ENCODE measurements around the gene CDK6. TPM values are rescaled to one million over a fixed set of nuclear protein-coding genes. Genes with fewer than 3 reads are reported as not detected.

Gene CDK6
- total RNA-seq, 1 experiment from 2014 or later = 10.5 TPM

DNA sequence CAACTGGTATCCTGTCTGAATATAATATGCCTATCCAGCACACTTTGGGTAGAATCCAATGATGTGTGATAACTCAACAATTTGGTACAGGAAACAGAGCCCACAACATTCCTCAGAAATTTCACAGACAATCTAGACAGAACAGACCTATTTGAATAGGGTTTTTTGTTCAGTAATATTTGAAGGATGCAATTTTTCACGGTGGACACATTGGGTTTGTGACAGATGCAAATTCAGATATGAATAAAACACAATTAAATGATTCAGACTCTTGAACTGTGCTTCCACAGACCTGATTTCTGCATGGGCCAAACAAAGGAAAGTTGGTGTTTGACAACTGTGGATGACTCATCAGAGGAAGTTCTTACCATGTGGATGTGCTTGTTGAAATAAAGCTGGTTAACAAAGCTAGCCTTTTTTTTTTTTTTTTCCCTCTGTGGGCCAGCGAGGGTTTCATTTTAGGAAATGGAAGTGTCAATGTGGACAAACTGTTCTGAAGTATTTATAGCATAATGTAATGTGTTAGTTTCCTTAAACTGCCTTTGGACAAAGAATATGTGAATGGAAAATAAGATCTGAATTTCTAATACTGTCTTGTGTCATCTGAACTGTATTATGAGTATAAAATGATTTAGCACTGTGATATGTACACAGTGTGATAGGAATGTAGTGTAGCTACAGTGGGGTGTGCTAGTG, 203.0 kb downstream of the CDK6 start:
- peak; percentile 97 for DNase-seq (ENCODE audit: low spot score)
- intact Hi-C loops (cut with micrococcal nuclease; ENCODE audit: unreplicated experiment) = loop anchor here (5.0 kb wide), 1 partner anchor 64 kb away; no protein-coding TSS in a partner anchor
- Histone ChIP-seq H3K4me3 (ENCODE audit: low read depth, low read length, poor library complexity, severe bottlenecking) (peak overlapping the region; percentile 11), H3K4me1 (ENCODE audit: insufficient read depth, low read length, poor library complexity, severe bottlenecking) (peaks cover 44% of the 10 kb centered on the region), H3K36me3 (ENCODE audit: insufficient read depth, low read length, poor library complexity, severe bottlenecking) (no peaks in the 10 kb centered on the region), H3K9me3 (ENCODE audit: low read depth, low read length, poor library complexity, severe bottlenecking) (no peaks in the 10 kb centered on the region), H3K27ac (ENCODE audit: low read depth, low read length, poor library complexity, severe bottlenecking) (peak overlapping the region; percentile 57), H3K27me3 (replicated peaks; ENCODE audit: insufficient read depth, low read depth, low read length, poor library complexity) (no peaks in the 10 kb centered on the region)
- no peak for TF ChIP-seq EZH2 (IDR thresholded peaks at IDR 0.05; ENCODE audit: borderline replicate concordance, low read depth, low read length, poor library complexity, severe bottlenecking)
- TF ChIP-seq, protein P1, sequence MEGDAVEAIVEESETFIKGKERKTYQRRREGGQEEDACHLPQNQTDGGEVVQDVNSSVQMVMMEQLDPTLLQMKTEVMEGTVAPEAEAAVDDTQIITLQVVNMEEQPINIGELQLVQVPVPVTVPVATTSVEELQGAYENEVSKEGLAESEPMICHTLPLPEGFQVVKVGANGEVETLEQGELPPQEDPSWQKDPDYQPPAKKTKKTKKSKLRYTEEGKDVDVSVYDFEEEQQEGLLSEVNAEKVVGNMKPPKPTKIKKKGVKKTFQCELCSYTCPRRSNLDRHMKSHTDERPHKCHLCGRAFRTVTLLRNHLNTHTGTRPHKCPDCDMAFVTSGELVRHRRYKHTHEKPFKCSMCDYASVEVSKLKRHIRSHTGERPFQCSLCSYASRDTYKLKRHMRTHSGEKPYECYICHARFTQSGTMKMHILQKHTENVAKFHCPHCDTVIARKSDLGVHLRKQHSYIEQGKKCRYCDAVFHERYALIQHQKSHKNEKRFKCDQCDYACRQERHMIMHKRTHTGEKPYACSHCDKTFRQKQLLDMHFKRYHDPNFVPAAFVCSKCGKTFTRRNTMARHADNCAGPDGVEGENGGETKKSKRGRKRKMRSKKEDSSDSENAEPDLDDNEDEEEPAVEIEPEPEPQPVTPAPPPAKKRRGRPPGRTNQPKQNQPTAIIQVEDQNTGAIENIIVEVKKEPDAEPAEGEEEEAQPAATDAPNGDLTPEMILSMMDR (conservative IDR thresholded peaks at IDR 0.05; ENCODE audit: low read depth, low read length) = no peak
- BruUV-seq (replicated peaks) = no TSS peak
- CTCF ChIA-PET = interaction anchor here (0.5 to 0.6 kb wide), 2 partner anchors 44 to 82 kb away, joined by 3 to 5 read pairs; no protein-coding TSS in a partner anchor
- POLR2A ChIA-PET (ENCODE audit: low non-redundant PET) = interaction anchor here (0.7 kb wide), 1 partner anchor 11 kb away, joined by 3 read pairs; no protein-coding TSS in a partner anchor

DNA sequence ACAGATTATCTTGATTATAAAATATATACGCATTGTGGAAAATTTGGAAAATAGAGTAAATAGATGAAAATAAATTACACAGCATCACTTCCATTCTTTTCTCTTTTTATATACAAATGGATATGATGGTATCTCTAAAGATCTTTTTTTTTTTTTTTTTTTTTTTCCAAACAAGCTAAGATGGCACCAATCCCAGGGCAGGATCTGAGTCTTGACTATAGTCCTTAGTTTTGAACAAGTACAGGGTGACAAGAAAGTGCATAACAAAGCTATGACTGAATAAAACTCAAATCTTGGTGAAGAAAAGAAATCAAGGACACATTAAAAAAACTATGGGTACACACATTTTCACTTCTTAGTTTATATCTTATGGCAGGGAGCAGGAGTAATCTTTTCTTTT, 203.6 kb downstream of the CDK6 start:
- intact Hi-C loops (cut with micrococcal nuclease; ENCODE audit: unreplicated experiment) = loop anchor here (5.0 kb wide), 1 partner anchor 65 kb away; no protein-coding TSS in a partner anchor

DNA sequence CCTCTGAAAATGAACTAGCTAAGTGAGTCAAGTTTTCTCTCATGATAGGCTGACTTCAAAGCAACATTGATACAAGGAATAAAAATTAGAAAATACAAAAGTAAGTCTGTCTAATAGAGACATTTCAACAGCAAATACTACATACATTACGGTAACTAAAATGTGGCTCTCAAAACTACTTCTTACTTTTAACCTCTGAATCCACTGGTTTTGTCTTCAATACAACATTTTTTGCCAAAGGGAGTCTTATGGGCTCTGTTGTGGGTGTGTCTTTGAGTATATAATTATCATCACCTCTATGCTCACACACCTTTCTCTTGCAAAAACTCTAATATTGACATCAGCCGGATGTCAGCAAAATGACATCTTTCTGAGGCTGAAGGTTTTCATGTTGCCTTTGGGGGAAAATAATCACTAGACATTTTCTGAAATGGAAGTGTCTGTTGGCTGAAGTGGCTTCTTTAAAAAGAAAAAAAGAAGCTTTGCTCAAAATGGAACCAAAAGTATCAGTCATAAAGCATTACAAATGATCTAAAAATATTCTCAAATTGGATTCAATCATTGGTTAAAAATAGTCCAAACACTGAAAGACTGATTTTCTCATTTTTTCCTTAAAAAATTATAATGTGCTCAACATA, 204.4 kb downstream of the CDK6 start:
- Histone ChIP-seq H3K9me3 (ENCODE audit: low read depth, low read length, poor library complexity, severe bottlenecking) (no peaks in the 10 kb centered on the region), H3K27ac (ENCODE audit: low read depth, low read length, poor library complexity, severe bottlenecking) (no peak overlapping the region), H3K27me3 (replicated peaks; ENCODE audit: insufficient read depth, low read depth, low read length, poor library complexity) (no peaks in the 10 kb centered on the region), H3K4me3 (ENCODE audit: low read depth, low read length, poor library complexity, severe bottlenecking) (no peak overlapping the region), H3K36me3 (ENCODE audit: insufficient read depth, low read length, poor library complexity, severe bottlenecking) (no peaks in the 10 kb centered on the region), H3K4me1 (ENCODE audit: insufficient read depth, low read length, poor library complexity, severe bottlenecking) (peaks cover 44% of the 10 kb centered on the region)
- no TSS peak for BruUV-seq (replicated peaks)
- DNase-seq (ENCODE audit: low spot score) = no peak
- TF ChIP-seq EZH2 (IDR thresholded peaks at IDR 0.05; ENCODE audit: borderline replicate concordance, low read depth, low read length, poor library complexity, severe bottlenecking) = no peak
- TF ChIP-seq, protein P1 (conservative IDR thresholded peaks at IDR 0.05; ENCODE audit: low read depth, low read length) = no peak
- ChIA-PET POLR2A (ENCODE audit: low non-redundant PET) (no interaction called here), CTCF (no interaction called here)
- intact Hi-C loops (cut with micrococcal nuclease; ENCODE audit: unreplicated experiment) = loop anchor here (5.0 kb wide), 1 partner anchor 65 kb away; no protein-coding TSS in a partner anchor

More for the DNA sequence above, 203.6 kb downstream of the CDK6 start:
- H3K4me3 ChIP-seq (ENCODE audit: low read depth, low read length, poor library complexity, severe bottlenecking) = no peak overlapping the region
- BruUV-seq (replicated peaks) = no TSS peak
- no peaks in the 10 kb centered on the region for H3K27me3 ChIP-seq (replicated peaks; ENCODE audit: insufficient read depth, low read depth, low read length, poor library complexity)
- TF ChIP-seq EZH2 (IDR thresholded peaks at IDR 0.05; ENCODE audit: borderline replicate concordance, low read depth, low read length, poor library complexity, severe bottlenecking) = no peak
- TF ChIP-seq, protein P1 (conservative IDR thresholded peaks at IDR 0.05; ENCODE audit: low read depth, low read length) = no peak
- H3K27ac ChIP-seq (ENCODE audit: low read depth, low read length, poor library complexity, severe bottlenecking) = peak overlapping the region; percentile 57
- no peaks in the 10 kb centered on the region for H3K36me3 ChIP-seq (ENCODE audit: insufficient read depth, low read length, poor library complexity, severe bottlenecking)
- peaks cover 44% of the 10 kb centered on the region for H3K4me1 ChIP-seq (ENCODE audit: insufficient read depth, low read length, poor library complexity, severe bottlenecking)
- no peaks in the 10 kb centered on the region for H3K9me3 ChIP-seq (ENCODE audit: low read depth, low read length, poor library complexity, severe bottlenecking)
- DNase-seq (ENCODE audit: low spot score) = no peak
- CTCF ChIA-PET = interaction anchor here (0.5 to 0.6 kb wide), 2 partner anchors 43 to 83 kb away, joined by 3 to 5 read pairs; no protein-coding TSS in a partner anchor
- POLR2A ChIA-PET (ENCODE audit: low non-redundant PET) = interaction anchor here (0.7 kb wide), 1 partner anchor 10 kb away, joined by 3 read pairs; no protein-coding TSS in a partner anchor

Data from A673 (cell line).